Gastroesophageal sphincter (tissue), 4 donors: ENCODE data around the gene LSM4. TPM values are rescaled to one million over a fixed set of nuclear protein-coding genes. Genes with fewer than 3 reads are reported as not detected.
A peak's percentile ranks its signal among the peaks of the same experiment; 100 is the strongest.

Experiments
- ATAC-seq: fragments of 150-250 bp; one replicate; pipeline ENCODE4 v1.9.1; 2016; ENCODE audit warnings: mild to moderate bottlenecking, moderate library complexity
- H3K27ac ChIP-seq, 4 donors: fragments of 200-600 bp; sonication (generic) in 3 of 4; 1 replicate in 3 of 4; 2 replicates in 1 of 4; pipeline ENCODE4 v1.5.1; 2016 to 2019
- H3K27me3 ChIP-seq: fragments of 200-600 bp; sonication (generic); one replicate; pipeline ENCODE4 v1.5.1; 2019
- H3K36me3 ChIP-seq, 2 donors: fragments of 200-600 bp; sonication (generic); one replicate each; pipeline ENCODE4 v1.5.1; 2019; ENCODE audit warnings: control low read depth in 1 of 2
- H3K4me1 ChIP-seq, 3 donors: fragments of 200-600 bp; sonication (generic); 1 replicate in 2 of 3; 2 replicates in 1 of 3; pipeline ENCODE4 v1.5.1; 2016 to 2019; ENCODE audit warnings: control low read depth in 2 of 3
- H3K4me3 ChIP-seq, 2 donors: fragments of 200-600 bp; sonication (generic); one replicate each; pipeline ENCODE4 v1.5.1; 2019; ENCODE audit warnings: mild to moderate bottlenecking in 1 of 2, moderate library complexity in 1 of 2
- H3K9me3 ChIP-seq, 3 donors: fragments of 200-600 bp; sonication (generic); one replicate each; pipeline ENCODE4 v1.5.1; 2017 to 2019; ENCODE audit warnings: control low read depth in 2 of 3
- EP300 ChIP-seq: sonication (generic); formaldehyde crosslinking; IDR thresholded peaks from one replicate; pipeline ENCODE4 v1.6.1; 2017; ENCODE audit warnings: antibody characterized with exemption, mild to moderate bottlenecking
- POLR2A ChIP-seq, 2 donors: fragments of 450-650 bp; IDR thresholded peaks; one replicate each; pipeline ENCODE4 v1.6.1; 2017; ENCODE audit warnings: antibody characterized with exemption in 2 of 2, mild to moderate bottlenecking in 2 of 2, moderate library complexity in 1 of 2
- POLR2AphosphoS5 ChIP-seq: sonication (generic); formaldehyde crosslinking; IDR thresholded peaks from one replicate; pipeline ENCODE4 v1.6.1; 2017; ENCODE audit warnings: antibody characterized with exemption
- WGBS, 2 donors: methylation state at CpG; one replicate each; pipeline ENCODE4 v1.1.5; 2018; ENCODE audit warnings: low coverage in 1 of 2; 5-methylcytosine and 5-hydroxymethylcytosine counted together
- total RNA-seq, 4 donors: library from RNA; depleted of rRNA; stranded (reverse); fragments of >200 nt; gene quantifications; one replicate each; pipeline ENCODE4 v1.1.0, GENCODE V29; 2016
- TF ChIP-seq, protein P1 (sequence below), 4 experiments: fragments of 200-600 bp in 2 of 4; fragments of 450-650 bp in 2 of 4; sonication (generic) in 1 of 4; IDR thresholded peaks; one replicate each; pipeline ENCODE4 v1.5.1; 2017 to 2019; ENCODE audit warnings: antibody characterized with exemption in 4 of 4, mild to moderate bottlenecking in 2 of 4, moderate library complexity in 2 of 4

LSM4 gene
- total RNA-seq, 4 donors from 2014 or later: 81.2 to 116 (median 94.5) TPM

DNA sequence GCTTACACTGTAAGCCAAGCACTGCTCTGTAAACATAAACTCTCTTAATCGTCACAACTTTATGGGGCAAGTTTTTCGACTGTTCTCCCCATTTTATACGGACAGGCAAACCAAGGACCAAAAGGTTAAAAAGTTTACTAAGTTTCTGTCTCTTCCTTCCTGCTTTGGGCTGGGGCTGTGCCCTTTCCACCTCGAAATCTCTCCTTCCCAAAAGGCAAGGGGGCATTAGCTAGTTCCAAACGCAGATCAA lies 43.7 kb downstream of the LSM4 start:
- no peak for ATAC-seq
- Histone ChIP-seq H3K36me3 (peaks cover 0 to 20% of the 10 kb centered on the region in 2 donors), H3K4me1 (peaks cover 5 to 66% (median 53%) of the 10 kb centered on the region in 3 donors), H3K27me3 (no peaks in the 10 kb centered on the region), H3K9me3 (no peaks in the 10 kb centered on the region), H3K4me3 (peak overlapping the region; percentile 69 to 99), H3K27ac (peak overlapping the region; percentile 100)
- TF ChIP-seq POLR2AphosphoS5 (no peak), POLR2A (IDR thresholded peaks at IDR 0.05) (no peak), EP300 (no peak)
- TF ChIP-seq, protein P1, sequence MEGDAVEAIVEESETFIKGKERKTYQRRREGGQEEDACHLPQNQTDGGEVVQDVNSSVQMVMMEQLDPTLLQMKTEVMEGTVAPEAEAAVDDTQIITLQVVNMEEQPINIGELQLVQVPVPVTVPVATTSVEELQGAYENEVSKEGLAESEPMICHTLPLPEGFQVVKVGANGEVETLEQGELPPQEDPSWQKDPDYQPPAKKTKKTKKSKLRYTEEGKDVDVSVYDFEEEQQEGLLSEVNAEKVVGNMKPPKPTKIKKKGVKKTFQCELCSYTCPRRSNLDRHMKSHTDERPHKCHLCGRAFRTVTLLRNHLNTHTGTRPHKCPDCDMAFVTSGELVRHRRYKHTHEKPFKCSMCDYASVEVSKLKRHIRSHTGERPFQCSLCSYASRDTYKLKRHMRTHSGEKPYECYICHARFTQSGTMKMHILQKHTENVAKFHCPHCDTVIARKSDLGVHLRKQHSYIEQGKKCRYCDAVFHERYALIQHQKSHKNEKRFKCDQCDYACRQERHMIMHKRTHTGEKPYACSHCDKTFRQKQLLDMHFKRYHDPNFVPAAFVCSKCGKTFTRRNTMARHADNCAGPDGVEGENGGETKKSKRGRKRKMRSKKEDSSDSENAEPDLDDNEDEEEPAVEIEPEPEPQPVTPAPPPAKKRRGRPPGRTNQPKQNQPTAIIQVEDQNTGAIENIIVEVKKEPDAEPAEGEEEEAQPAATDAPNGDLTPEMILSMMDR (IDR thresholded peaks at IDR 0.05): no peak
- 0% methylated on average over 4 of the region's 5 CpGs; no CpG with 5 or more reads in 1 of the 2 donors for WGBS, 2 donors

DNA sequence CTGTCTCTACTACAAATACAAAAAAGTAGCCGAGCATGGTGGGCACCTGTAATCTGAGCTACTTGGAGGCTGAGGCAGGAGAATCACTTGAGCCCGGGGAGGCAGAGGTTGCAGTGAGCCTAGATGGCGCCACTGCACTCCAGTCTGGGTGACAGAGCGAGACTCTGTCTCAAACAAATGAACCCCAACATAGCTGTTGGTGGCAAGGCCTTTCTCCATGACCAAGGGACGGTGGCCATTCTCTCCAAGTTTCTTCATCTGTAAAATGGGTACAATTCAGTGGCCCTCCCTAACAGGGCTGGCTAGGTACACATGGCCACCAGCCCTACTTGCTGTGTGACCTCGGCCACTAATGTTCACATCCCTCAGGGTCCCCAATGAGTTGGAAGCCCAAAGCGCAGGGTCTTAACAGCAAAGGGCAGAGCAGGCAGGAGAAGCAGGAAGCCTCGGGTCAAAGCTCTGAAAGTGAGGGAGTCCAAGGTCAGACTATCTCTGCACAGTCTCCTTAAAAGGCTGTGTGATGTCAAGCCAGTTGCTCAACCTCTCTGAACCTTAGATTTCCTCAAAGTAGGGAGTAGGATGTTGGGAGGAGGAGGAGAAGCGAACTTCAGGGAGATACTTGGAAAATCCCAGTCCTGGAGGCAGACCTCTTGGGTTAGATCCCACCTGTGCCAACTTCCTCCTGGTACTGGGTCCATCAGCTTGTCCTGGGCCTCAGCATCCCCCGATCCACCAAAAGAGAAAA lies 44.2 kb downstream of the LSM4 start:
- Histone ChIP-seq H3K36me3 (peaks cover 0 to 20% of the 10 kb centered on the region in 2 donors), H3K4me3 (peak overlapping the region; percentile 69 to 99), H3K9me3 (no peaks in the 10 kb centered on the region), H3K27me3 (no peaks in the 10 kb centered on the region), H3K27ac (peak overlapping the region; percentile 100), H3K4me1 (peaks cover 5 to 71% (median 54%) of the 10 kb centered on the region in 3 donors)
- TF ChIP-seq POLR2AphosphoS5 (peak; percentile 39), POLR2A (IDR thresholded peaks at IDR 0.05) (peak in 1 of 2 donors; percentile 3), EP300 (no peak)
- TF ChIP-seq, protein P1 (IDR thresholded peaks at IDR 0.05): peak in 2 of 4 experiments; percentile 14 to 19
- no peak for ATAC-seq
- 16 to 27% methylated on average over 3 of the region's 10 CpGs for WGBS, 2 donors

- H3K36me3 ChIP-seq: peaks cover 0 to 20% of the 10 kb centered on the region in 2 donors
- H3K27me3 ChIP-seq: no peaks in the 10 kb centered on the region
- peak; percentile 81 for ATAC-seq
- H3K4me3 ChIP-seq: peak overlapping the region in 1 of 2 donors; percentile 12
- TF ChIP-seq EP300 (no peak), POLR2AphosphoS5 (peak; percentile 91), POLR2A (IDR thresholded peaks at IDR 0.05) (peak in 1 of 2 donors; percentile 22)
- TF ChIP-seq, protein P1 (IDR thresholded peaks at IDR 0.05): peak in 2 of 4 experiments; percentile 21 to 30
- WGBS, 2 donors: 6% methylated on average over 7 of the region's 13 CpGs; no CpG with 5 or more reads in 1 of the 2 donors
- no peaks in the 10 kb centered on the region for H3K9me3 ChIP-seq
- H3K4me1 ChIP-seq: peaks cover 0 to 83% (median 42%) of the 10 kb centered on the region in 3 donors
- H3K27ac ChIP-seq: peak overlapping the region; percentile 32 to 100 (median 84)
These were observed 48.0 kb downstream of the LSM4 start for GRCh38 chr19:18274781-18275356.

GRCh38 chr19:18274219-18274780 lies 48.6 kb downstream of the LSM4 start, which contains the start of gene IQCN:
TSS of gene IQCN (minus strand) at chr19:18274452. CDS start at chr19:18269478, 4,974 bp downstream.
- Histone ChIP-seq H3K27ac (peak within 1 kb of the TSS; percentile 32 to 100 (median 84)), H3K36me3 (peaks cover 0 to 22% of the 10 kb centered on the region in 2 donors), H3K27me3 (no peaks in the 10 kb centered on the region), H3K4me1 (peaks cover 0 to 83% (median 42%) of the 10 kb centered on the region in 3 donors), H3K9me3 (no peaks in the 10 kb centered on the region), H3K4me3 (peak within 1 kb of the TSS in 1 of 2 donors; percentile 12)
- 20 to 33% methylated on average over 1 to 2 of the region's 9 CpGs for WGBS, 2 donors
- peak; percentile 12 for ATAC-seq
- no peak for TF ChIP-seq POLR2AphosphoS5
- TF ChIP-seq POLR2A (IDR thresholded peaks at IDR 0.05): peak in 1 of 2 donors; percentile 16

DNA sequence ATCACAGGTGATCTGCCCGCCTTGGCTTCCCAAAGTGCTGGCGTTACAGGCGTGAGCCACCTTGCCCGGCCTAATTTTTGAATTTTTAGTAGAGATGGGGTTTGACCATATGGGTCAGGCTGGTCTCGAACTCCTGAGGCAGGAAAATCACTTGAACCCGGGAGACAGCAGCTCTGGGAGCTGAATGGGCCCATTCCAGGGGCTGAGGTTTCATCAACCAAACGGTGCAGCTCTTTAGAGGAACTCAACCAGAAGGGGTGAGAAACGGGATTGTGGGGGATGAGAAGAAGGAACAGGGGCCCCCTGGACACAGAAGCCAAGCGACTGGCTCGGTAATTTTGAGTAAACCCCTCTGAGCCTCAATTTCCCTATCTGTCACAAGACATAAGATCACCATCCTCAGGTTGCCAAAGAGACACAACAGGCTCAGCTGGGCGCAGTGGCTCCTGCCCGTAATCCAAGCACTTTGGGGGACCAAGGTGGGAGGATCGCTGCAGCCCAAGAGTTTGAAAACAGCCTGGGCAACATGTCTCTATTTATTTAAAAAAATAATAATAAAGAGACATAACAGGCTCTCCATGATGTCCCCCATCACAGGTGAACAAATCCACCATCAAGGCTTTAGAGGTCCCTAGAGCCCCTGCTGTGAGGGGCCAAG lies 49.2 kb downstream of the LSM4 start:
- H3K27ac ChIP-seq: peak overlapping the region in 3 of 4 donors; percentile 80 to 100 (median 87)
- no peaks in the 10 kb centered on the region for H3K9me3 ChIP-seq
- peaks cover 0 to 23% of the 10 kb centered on the region in 2 donors for H3K36me3 ChIP-seq
- H3K27me3 ChIP-seq: no peaks in the 10 kb centered on the region
- no peak overlapping the region for H3K4me3 ChIP-seq
- peaks cover 0 to 77% (median 38%) of the 10 kb centered on the region in 3 donors for H3K4me1 ChIP-seq
- no peak for ATAC-seq
- WGBS, 2 donors: 96% methylated on average over 8 of the region's 13 CpGs; no CpG with 5 or more reads in 1 of the 2 donors
- TF ChIP-seq POLR2A (IDR thresholded peaks at IDR 0.05) (no peak), EP300 (no peak), POLR2AphosphoS5 (no peak)
- TF ChIP-seq, protein P1 (IDR thresholded peaks at IDR 0.05): no peak
